ENCODE results near the gene CLCF1.

- no peak for TF ChIP-seq CTCF (IDR thresholded peaks at IDR 0.05; ENCODE audit: low read length)
- TF ChIP-seq EZH2 (IDR thresholded peaks at IDR 0.05; ENCODE audit: borderline replicate concordance, low read length): no peak
These were observed 42.3 kb upstream of the CLCF1 start, which contains the start of gene CARNS1 for GRCh38 chr11:67415501-67416304.

Data from OCI-LY1 (cell line).